ENCODE data around the gene METTL16.

The METTL16 gene

GRCh38 chr17:2394775-2395201 is 116.9 kb downstream of the METTL16 start:
- no peaks in the 10 kb centered on the region for H3K36me3 ChIP-seq (ENCODE audit: insufficient read depth)
- no peaks in the 10 kb centered on the region for H4K20me1 ChIP-seq (ENCODE audit: insufficient read depth)
- no peak overlapping the region for H3K4me3 ChIP-seq (IDR thresholded peaks at IDR 0.05; ENCODE audit: insufficient read depth, low read depth, low read length)
- no peaks in the 10 kb centered on the region for H3K27me3 ChIP-seq (ENCODE audit: insufficient read depth, low read depth)
- no peaks in the 10 kb centered on the region for H3K79me2 ChIP-seq (ENCODE audit: insufficient read depth, low read depth)
- H3K9ac ChIP-seq: no peak overlapping the region
- no peak overlapping the region for H3K4me2 ChIP-seq
- no peak for TF ChIP-seq CTCF (conservative IDR thresholded peaks at IDR 0.05; ENCODE audit: low read depth, low read length)
- H3K27ac ChIP-seq: no peak overlapping the region
- H3K4me1 ChIP-seq (ENCODE audit: low read depth, poor library complexity, severe bottlenecking): peaks cover 8% of the 10 kb centered on the region
- H2AFZ ChIP-seq (ENCODE audit: low read depth): no peak overlapping the region

- H3K27ac ChIP-seq: no peak overlapping the region
Observed at GRCh38 chr17:2393954-2394749, 117.5 kb downstream of the METTL16 start.

GRCh38 chr17:2393174-2393953 is 118.3 kb downstream of the METTL16 start:
- no peak for TF ChIP-seq CTCF (conservative IDR thresholded peaks at IDR 0.05; ENCODE audit: low read depth, low read length)
- no peaks in the 10 kb centered on the region for H4K20me1 ChIP-seq (ENCODE audit: insufficient read depth)
- H3K27ac ChIP-seq: peak overlapping the region; percentile 97
- no peaks in the 10 kb centered on the region for H3K79me2 ChIP-seq (ENCODE audit: insufficient read depth, low read depth)
- H3K4me3 ChIP-seq (IDR thresholded peaks at IDR 0.05; ENCODE audit: insufficient read depth, low read depth, low read length): no peak overlapping the region
- H3K36me3 ChIP-seq (ENCODE audit: insufficient read depth): no peaks in the 10 kb centered on the region
- no peaks in the 10 kb centered on the region for H3K27me3 ChIP-seq (ENCODE audit: insufficient read depth, low read depth)
- H3K4me1 ChIP-seq (ENCODE audit: low read depth, poor library complexity, severe bottlenecking): peaks cover 8% of the 10 kb centered on the region
- peak overlapping the region; percentile 39; the same call in 1 of the 2 replicates for H3K4me2 ChIP-seq
- peak overlapping the region; percentile 40 for H2AFZ ChIP-seq (ENCODE audit: low read depth)
- peak overlapping the region; percentile 97 for H3K9ac ChIP-seq

More at GRCh38 chr17:2393954-2394749, 117.5 kb downstream of the METTL16 start:
- Histone ChIP-seq H3K4me3 (IDR thresholded peaks at IDR 0.05; ENCODE audit: insufficient read depth, low read depth, low read length) (no peak overlapping the region), H3K4me2 (no peak overlapping the region), H2AFZ (ENCODE audit: low read depth) (no peak overlapping the region), H3K79me2 (ENCODE audit: insufficient read depth, low read depth) (no peaks in the 10 kb centered on the region), H4K20me1 (ENCODE audit: insufficient read depth) (no peaks in the 10 kb centered on the region), H3K9ac (no peak overlapping the region), H3K36me3 (ENCODE audit: insufficient read depth) (no peaks in the 10 kb centered on the region), H3K27me3 (ENCODE audit: insufficient read depth, low read depth) (no peaks in the 10 kb centered on the region), H3K4me1 (ENCODE audit: low read depth, poor library complexity, severe bottlenecking) (peaks cover 8% of the 10 kb centered on the region)
- no peak for TF ChIP-seq CTCF (conservative IDR thresholded peaks at IDR 0.05; ENCODE audit: low read depth, low read length)

- Histone ChIP-seq H4K20me1 (ENCODE audit: insufficient read depth) (no peaks in the 10 kb centered on the region), H3K4me2 (peak overlapping the region; percentile 82), H3K79me2 (ENCODE audit: insufficient read depth, low read depth) (no peaks in the 10 kb centered on the region), H3K27ac (peak overlapping the region; percentile 97), H3K36me3 (ENCODE audit: insufficient read depth) (no peaks in the 10 kb centered on the region), H3K4me3 (IDR thresholded peaks at IDR 0.05; ENCODE audit: insufficient read depth, low read depth, low read length) (no peak overlapping the region), H3K27me3 (ENCODE audit: insufficient read depth, low read depth) (no peaks in the 10 kb centered on the region), H3K9ac (peak overlapping the region; percentile 97), H2AFZ (ENCODE audit: low read depth) (peak overlapping the region; percentile 42), H3K4me1 (ENCODE audit: low read depth, poor library complexity, severe bottlenecking) (peaks cover 8% of the 10 kb centered on the region)
- TF ChIP-seq CTCF (conservative IDR thresholded peaks at IDR 0.05; ENCODE audit: low read depth, low read length): no peak
Observed at GRCh38 chr17:2392252-2393173, 119.2 kb downstream of the METTL16 start.

All from KMS-11 (cell line).